NB4 (cell line): Measurements from ENCODE around the gene CPED1.

Experiments used
- DNase-seq: peaks from one replicate; pipeline ENCODE4 v3.0.0; 2010; ENCODE audit warnings: low read depth
- H3K4me3 ChIP-seq: one replicate; pipeline ENCODE4 v1.5.1; 2011; ENCODE audit warnings: mild to moderate bottlenecking, low read depth, low read length, moderate library complexity
- MYC ChIP-seq: IDR thresholded peaks from 2 replicates; pipeline ENCODE4 v1.6.1; 2011; ENCODE audit warnings: low read depth, low read length
- POLR2A ChIP-seq: IDR thresholded peaks from 2 replicates; pipeline ENCODE4 v1.6.1; 2011; ENCODE audit warnings: mild to moderate bottlenecking; ENCODE audit not compliant: insufficient read length; ENCODE audit errors: extremely low read depth
- TF ChIP-seq, protein P1 (sequence below): IDR thresholded peaks from one replicate; pipeline ENCODE4 v1.5.1; 2012; ENCODE audit warnings: low read depth, low read length
- TF ChIP-seq, protein P2 (sequence below): IDR thresholded peaks from 2 replicates; pipeline ENCODE4 v1.6.1; 2011; ENCODE audit warnings: low read depth, low read length

Gene CPED1

DNA sequence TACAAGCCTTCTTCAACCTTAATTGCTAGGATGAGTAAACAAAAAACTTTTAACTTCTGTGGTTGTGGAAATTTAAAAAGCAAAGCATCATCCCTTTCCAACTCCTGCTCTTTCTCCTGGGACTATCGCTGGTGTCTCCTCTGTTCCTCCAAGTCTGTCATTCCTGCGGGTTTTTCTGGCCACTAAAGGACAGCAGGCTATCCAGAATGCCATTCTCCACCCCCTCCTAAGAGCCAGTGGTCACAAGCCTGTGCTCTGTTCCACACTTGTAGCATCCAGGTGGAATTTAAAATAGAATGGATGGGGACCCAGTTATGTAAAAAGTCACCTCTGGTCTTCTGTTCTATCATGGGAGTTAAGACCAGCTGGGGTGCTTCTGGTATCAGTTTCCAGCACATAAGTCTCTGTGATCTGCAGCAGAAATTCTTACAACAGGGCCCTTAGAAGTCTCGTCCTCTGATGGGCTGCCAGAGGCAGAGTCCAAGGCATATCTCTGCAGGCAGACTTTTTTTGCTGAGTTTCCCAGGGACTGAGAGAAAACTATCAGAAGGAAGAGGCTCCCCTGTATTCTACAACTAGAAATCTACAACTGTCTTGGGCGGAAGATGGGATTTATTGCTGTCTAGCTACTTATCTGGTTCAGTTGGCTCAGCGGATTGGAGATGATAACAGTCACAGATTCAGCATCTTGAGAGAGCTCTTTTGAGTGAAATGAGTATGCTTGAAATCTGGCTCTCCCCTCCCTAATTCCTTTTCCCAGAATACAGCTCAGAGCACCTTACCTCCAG, 335.2 kb downstream of the CPED1 start:
- DNase-seq, result no peak

DNA sequence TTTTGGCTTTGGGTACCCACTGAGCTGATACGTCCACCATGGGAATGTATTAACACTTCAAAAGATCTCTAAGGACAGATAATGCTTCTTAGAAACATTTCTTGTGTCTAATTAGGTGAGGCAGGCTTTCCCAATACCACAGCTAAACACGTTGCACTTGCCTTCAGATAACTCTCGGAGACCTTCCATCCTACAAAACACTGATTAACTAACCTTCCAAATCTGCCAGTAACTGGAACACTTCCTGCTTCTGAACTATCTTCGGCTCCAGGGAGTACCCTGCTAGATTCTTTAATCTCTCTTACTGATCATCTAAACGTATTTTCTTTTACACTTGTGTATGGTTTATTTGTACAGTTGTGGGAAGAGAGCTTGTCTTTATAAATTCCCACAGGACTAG, 339.2 kb downstream of the CPED1 start:
- H3K4me3 ChIP-seq, result no peak overlapping the region
- DNase-seq, result no peak
- TF ChIP-seq POLR2A (no peak), MYC (no peak)
- TF ChIP-seq, protein P1, sequence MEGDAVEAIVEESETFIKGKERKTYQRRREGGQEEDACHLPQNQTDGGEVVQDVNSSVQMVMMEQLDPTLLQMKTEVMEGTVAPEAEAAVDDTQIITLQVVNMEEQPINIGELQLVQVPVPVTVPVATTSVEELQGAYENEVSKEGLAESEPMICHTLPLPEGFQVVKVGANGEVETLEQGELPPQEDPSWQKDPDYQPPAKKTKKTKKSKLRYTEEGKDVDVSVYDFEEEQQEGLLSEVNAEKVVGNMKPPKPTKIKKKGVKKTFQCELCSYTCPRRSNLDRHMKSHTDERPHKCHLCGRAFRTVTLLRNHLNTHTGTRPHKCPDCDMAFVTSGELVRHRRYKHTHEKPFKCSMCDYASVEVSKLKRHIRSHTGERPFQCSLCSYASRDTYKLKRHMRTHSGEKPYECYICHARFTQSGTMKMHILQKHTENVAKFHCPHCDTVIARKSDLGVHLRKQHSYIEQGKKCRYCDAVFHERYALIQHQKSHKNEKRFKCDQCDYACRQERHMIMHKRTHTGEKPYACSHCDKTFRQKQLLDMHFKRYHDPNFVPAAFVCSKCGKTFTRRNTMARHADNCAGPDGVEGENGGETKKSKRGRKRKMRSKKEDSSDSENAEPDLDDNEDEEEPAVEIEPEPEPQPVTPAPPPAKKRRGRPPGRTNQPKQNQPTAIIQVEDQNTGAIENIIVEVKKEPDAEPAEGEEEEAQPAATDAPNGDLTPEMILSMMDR, result no peak
- TF ChIP-seq, protein P2, sequence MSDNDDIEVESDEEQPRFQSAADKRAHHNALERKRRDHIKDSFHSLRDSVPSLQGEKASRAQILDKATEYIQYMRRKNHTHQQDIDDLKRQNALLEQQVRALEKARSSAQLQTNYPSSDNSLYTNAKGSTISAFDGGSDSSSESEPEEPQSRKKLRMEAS, result no peak

More for the DNA sequence above, 335.2 kb downstream of the CPED1 start:
- TF ChIP-seq, protein P1, result no peak
- TF ChIP-seq POLR2A (no peak), MYC (no peak)
- TF ChIP-seq, protein P2, result no peak
- no peak overlapping the region for H3K4me3 ChIP-seq

DNA sequence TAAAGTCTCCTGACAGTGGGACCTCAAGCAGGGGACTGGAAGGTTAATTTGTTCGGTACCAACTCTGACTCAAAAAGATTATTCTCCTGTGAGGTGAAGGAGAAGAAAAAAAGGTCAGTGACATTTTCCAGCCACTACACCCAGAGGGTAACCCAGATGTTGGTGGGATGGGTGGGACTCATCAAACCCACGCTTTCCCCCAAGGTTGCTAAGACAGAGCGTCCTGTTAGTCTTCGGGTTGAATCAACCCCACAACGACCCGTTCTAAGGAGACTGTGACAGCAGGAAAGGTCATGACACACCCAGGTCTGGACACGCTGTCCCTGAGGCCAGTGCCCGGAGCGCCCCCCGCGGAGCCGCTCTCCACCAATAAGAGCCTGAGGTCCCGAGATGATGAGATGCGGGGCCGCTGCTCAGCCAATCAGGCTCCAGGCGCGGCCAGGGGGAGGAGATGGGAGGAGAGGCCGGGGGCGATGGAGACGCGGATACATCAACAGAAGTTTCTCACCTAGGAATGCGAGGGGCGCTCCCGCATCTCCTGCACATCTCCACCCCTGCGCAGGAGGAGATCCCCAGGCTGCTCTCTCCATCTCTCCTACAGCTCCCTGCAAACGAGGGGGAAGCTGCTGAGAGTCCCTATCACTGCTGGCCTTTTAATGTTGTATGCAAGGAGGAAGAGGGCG, 340.1 kb downstream of the CPED1 start, which contains the start of gene WNT16:
Gene WNT16, plus strand, starts transcription at position 493 of the 683 bp plus-strand sequence. CDS start 293 bp downstream, outside the sequence.
- no peak for DNase-seq
- TF ChIP-seq POLR2A, result no peak
- TF ChIP-seq, protein P1, result no peak
- TF ChIP-seq, protein P2, result no peak
- no peak for TF ChIP-seq MYC
- no peak within 1 kb of the TSS for H3K4me3 ChIP-seq

DNA sequence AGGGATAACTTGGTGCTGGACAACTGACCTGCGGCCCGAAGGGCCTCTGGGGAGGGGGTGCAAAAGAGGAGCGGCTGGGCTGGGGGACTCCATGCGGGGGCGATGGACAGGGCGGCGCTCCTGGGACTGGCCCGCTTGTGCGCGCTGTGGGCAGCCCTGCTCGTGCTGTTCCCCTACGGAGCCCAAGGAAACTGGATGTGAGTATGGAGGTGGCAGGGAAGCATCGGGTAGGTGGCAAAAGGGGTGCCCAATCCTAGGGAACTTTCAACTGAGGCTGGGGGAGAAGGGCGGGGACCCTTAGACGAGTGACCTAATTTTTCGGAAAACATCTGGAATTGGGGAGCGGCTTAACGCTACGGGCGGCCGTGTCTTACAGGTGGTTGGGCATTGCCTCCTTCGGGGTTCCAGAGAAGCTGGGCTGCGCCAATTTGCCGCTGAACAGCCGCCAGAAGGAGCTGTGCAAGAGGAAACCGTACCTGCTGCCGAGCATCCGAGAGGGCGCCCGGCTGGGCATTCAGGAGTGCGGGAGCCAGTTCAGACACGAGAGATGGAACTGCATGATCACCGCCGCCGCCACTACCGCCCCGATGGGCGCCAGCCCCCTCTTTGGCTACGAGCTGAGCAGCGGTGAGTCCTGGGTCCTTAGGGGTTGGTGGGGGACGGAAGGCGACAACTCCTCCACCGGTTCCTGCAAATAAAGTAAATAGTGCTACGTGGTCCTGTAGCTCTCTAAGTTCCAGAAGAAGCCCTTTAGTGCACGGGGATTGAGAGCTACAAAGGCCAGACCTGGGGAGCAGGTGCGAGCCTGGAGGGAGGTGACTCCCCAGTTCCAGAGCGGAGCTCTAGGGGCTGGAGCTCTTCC, 340.9 kb downstream of the CPED1 start:
- H3K4me3 ChIP-seq, result no peak overlapping the region
- DNase-seq, result no peak
- TF ChIP-seq, protein P2, result no peak
- TF ChIP-seq, protein P1, result no peak
- TF ChIP-seq POLR2A, result no peak
- no peak for TF ChIP-seq MYC

DNA sequence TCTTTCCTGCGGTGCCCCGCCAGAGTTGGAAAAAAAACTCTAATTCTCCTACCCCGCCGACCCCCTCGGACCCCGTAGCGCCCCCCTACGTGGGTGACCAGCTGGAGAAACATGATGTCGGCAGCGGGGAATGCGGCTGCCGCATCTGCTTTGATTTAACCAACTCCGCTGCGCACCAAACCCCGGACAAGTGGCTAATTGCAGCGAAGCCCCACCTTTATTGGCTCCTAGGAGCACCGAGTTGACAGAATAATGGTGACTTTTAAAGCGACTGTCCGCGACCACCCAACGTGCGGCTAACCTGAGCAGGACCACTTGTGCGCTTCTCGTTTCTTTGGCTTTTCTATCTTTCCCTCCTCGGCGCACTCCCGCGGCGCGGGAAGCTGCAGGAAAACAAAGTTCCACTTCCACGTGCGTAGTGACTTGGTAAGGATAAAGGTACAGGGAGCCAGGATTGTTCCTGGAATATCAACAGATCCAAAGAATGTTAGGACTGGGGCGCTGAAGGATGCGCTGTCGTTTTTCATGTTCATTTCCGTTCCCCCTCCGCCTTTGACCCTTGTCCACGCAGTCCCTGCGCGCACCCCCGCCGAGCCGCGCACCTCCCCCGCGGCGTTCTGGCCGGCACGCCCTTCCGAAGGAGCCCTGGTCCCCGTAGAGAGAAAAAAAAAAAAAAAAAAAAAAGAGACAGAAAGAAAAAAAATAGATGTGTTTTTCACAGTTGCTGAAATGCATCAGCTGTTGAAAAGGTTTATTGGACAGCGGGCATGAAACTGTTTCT, 341.7 kb downstream of the CPED1 start:
- no peak overlapping the region for H3K4me3 ChIP-seq
- no peak for DNase-seq
- TF ChIP-seq, protein P1, result no peak
- TF ChIP-seq MYC (no peak), POLR2A (no peak)
- TF ChIP-seq, protein P2, result no peak
